Esophagus squamous epithelium (tissue), 4 donors: ENCODE measurements around the gene THRA.

Experiments
- POLR2A ChIP-seq, 4 donors: fragments of 450-650 bp; IDR thresholded peaks; one replicate each; pipeline ENCODE4 v1.6.1; 2017; ENCODE audit warnings: antibody characterized with exemption in 4 of 4, mild to moderate bottlenecking in 4 of 4, moderate library complexity in 3 of 4
- TF ChIP-seq, protein P1 (sequence below), 6 experiments: fragments of 450-650 bp in 4 of 6; fragments of 200-600 bp in 2 of 6; sonication (generic) in 2 of 6; IDR thresholded peaks; one replicate each; pipeline ENCODE4 v1.5.1; 2016 to 2019; ENCODE audit warnings: antibody characterized with exemption in 6 of 6, mild to moderate bottlenecking in 4 of 6, moderate library complexity in 4 of 6

DNA sequence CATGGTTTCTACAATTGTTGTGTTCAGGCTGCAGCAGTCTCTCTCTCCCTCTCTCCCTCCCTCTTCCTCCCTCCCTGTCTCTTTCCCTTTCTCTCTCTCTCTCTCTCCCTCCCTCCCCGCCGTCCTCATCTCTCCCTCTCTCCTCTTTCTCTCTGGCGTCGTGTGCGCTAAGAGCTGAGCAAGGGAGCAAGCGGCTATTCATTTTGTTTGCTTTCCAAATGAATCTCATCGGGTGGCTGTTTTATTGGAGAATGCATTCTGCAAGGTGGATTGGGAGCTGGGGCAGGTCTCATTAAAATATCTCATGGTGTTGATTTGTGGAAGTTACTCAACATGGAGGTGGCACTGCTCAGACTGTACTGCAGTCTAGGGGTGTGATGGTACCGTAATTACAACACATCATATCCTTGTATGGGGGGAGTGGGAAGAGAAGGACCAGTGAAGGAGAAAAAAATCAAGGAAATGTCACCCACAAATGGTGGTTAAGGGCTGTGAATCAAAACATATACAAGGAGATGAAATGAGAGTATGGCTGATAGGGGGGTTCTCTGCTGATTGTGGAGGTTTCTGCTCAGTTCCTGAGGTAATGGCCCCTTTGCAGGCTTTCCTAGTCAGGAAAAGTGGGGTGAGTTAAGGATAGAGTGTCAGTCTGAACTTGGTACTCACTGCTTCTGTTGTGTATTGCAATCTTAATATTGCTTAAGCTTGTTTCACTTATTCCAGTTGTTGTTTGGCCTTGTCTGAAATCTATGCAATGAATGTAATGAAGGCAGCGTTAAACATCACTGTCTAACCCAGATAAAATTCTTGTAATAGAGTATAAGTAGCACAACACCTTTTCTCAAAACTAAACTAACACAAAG lies 61.7 kb downstream of the THRA start:
- TF ChIP-seq, protein P1, sequence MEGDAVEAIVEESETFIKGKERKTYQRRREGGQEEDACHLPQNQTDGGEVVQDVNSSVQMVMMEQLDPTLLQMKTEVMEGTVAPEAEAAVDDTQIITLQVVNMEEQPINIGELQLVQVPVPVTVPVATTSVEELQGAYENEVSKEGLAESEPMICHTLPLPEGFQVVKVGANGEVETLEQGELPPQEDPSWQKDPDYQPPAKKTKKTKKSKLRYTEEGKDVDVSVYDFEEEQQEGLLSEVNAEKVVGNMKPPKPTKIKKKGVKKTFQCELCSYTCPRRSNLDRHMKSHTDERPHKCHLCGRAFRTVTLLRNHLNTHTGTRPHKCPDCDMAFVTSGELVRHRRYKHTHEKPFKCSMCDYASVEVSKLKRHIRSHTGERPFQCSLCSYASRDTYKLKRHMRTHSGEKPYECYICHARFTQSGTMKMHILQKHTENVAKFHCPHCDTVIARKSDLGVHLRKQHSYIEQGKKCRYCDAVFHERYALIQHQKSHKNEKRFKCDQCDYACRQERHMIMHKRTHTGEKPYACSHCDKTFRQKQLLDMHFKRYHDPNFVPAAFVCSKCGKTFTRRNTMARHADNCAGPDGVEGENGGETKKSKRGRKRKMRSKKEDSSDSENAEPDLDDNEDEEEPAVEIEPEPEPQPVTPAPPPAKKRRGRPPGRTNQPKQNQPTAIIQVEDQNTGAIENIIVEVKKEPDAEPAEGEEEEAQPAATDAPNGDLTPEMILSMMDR (IDR thresholded peaks at IDR 0.05), result no peak
- no peak for TF ChIP-seq POLR2A (IDR thresholded peaks at IDR 0.05)
